GM12878 (cell line): ENCODE results near the gene RWDD4.

Experiments used
- IRF4 ChIP-seq: IDR thresholded peaks from 2 replicates; pipeline ENCODE4 v1.6.1; 2011; ENCODE audit warnings: low read depth, low read length
- SMAD1 ChIP-seq: fragments of 450-650 bp; IDR thresholded peaks from 2 replicates; pipeline ENCODE4 v1.6.1; 2018; ENCODE audit warnings: mild to moderate bottlenecking, low read depth; ENCODE audit not compliant: partially characterized antibody
- TBL1XR1 ChIP-seq: IDR thresholded peaks from 2 replicates; pipeline ENCODE4 v1.6.1; 2012; ENCODE audit warnings: low read depth, low read length, improper control_type of control experiment

- no peak for TF ChIP-seq IRF4
- TF ChIP-seq SMAD1, result no peak
- no peak for TF ChIP-seq TBL1XR1
These were observed 25.2 kb downstream of the RWDD4 start for GRCh38 chr4:183633476-183634400.
